Measurements from ENCODE around the gene CLINT1. TPM values are rescaled to one million over a fixed set of nuclear protein-coding genes. Genes with fewer than 3 reads are reported as not detected.

The CLINT1 gene
- total RNA-seq, 1 experiment from 2014 or later = 79.6 TPM

DNA sequence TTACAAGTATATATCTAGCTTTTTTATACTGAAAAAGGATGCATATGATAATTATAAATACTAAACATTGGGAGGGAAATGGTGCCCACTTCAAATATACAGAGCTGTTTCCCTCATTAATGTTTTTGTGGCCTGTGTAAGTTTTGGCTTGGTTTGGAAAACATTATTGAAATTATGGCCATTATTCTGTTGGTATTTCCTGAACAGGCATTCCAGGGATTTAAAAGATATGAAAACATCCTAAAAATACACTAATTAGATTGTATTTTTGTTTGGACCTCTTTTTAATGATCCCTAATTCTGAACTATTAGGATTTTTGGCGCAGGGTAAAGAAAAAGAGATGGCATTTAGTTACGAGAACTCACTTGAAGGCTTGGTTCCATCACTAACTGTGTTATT lies 50.9 kb downstream of the CLINT1 start:
- CTCF ChIA-PET = no interaction called here
- TF ChIP-seq TEAD4 (CRISPR knock-in tag; IDR thresholded peaks at IDR 0.05) (no peak), AFF4 (CRISPR knock-in tag; IDR thresholded peaks at IDR 0.05; ENCODE audit: borderline replicate concordance) (no peak), ARID4B (CRISPR knock-in tag; IDR thresholded peaks at IDR 0.05; ENCODE audit: borderline replicate concordance) (no peak), ZBTB21 (CRISPR knock-in tag; IDR thresholded peaks at IDR 0.05; ENCODE audit: borderline replicate concordance) (no peak), ZNF219 (CRISPR knock-in tag; IDR thresholded peaks at IDR 0.05; ENCODE audit: borderline replicate concordance) (no peak), PRRX2 (CRISPR knock-in tag; IDR thresholded peaks at IDR 0.05) (no peak), TCF7 (CRISPR knock-in tag; IDR thresholded peaks at IDR 0.05; ENCODE audit: low read depth) (no peak)
- TF ChIP-seq, protein P1, sequence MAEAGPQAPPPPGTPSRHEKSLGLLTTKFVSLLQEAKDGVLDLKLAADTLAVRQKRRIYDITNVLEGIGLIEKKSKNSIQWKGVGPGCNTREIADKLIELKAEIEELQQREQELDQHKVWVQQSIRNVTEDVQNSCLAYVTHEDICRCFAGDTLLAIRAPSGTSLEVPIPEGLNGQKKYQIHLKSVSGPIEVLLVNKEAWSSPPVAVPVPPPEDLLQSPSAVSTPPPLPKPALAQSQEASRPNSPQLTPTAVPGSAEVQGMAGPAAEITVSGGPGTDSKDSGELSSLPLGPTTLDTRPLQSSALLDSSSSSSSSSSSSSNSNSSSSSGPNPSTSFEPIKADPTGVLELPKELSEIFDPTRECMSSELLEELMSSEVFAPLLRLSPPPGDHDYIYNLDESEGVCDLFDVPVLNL (CRISPR knock-in tag; IDR thresholded peaks at IDR 0.05; ENCODE audit: borderline replicate concordance, low read depth) = no peak
- TF ChIP-seq, protein P2, sequence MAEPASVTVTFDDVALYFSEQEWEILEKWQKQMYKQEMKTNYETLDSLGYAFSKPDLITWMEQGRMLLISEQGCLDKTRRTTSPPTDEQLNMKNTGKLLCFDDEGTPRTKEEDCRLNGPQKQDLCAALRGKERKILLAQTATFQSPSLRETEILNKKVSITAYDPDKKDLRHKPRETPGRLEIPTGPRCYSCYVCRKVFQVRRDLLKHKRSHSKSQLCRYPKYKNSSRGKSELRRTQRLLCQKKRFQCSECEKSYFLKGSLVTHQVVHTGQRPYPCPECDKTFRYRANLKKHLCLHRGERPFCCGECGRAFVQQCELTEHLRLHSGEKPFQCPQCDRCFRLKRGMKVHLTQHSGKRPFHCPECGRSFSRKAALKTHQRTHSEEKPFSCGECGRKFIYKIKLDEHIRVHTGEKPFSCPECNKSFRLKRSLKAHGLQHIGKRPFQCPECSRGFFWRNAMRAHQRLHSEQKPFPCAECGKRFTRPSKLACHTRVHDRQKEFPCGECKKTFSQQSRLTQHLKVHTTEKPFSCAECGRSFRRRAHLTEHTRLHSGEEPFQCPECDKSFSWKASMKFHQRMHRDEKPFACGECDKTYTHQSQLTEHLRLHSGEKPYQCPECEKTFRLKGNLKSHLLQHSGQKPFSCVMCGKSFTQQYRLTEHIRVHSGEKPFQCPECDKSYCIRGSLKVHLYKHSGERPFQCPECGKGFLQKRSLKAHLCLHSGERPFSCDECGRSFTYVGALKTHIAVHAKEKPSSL (CRISPR knock-in tag; conservative IDR thresholded peaks at IDR 0.05) = no peak
- peaks cover 60% of the 10 kb centered on the region for H3K36me3 Mint-ChIP-seq
- POLR2A ChIA-PET = no interaction called here
- ATAC-seq (no peak), DNase-seq (ENCODE audit: low spot score) (no peak)
- H3K27me3 Mint-ChIP-seq (ENCODE audit: low read depth) = no peaks in the 10 kb centered on the region
- no peak overlapping the region for H3K4me3 Mint-ChIP-seq
- no peak overlapping the region for H3K27ac Mint-ChIP-seq
- H3K4me1 Mint-ChIP-seq = no peaks in the 10 kb centered on the region
- no peaks in the 10 kb centered on the region for H3K9me3 Mint-ChIP-seq

- Mint-ChIP-seq H3K27me3 (ENCODE audit: low read depth) (no peaks in the 10 kb centered on the region), H3K36me3 (peaks cover 40% of the 10 kb centered on the region), H3K9me3 (no peaks in the 10 kb centered on the region), H3K4me1 (no peaks in the 10 kb centered on the region), H3K27ac (no peak overlapping the region), H3K4me3 (no peak overlapping the region)
- CTCF ChIA-PET = no interaction called here
- no peak for ATAC-seq
- POLR2A ChIA-PET = interaction anchor here (0.5 kb wide), 1 partner anchor 51 kb away, joined by 4 read pairs; no protein-coding TSS in a partner anchor
- no peak for DNase-seq (ENCODE audit: low spot score)
- TF ChIP-seq ZNF671 (CRISPR knock-in tag; IDR thresholded peaks at IDR 0.05) = no peak
- no peak for TF ChIP-seq NFE2L1 (CRISPR knock-in tag; IDR thresholded peaks at IDR 0.05)
- TF ChIP-seq FOXP4 (CRISPR knock-in tag; IDR thresholded peaks at IDR 0.05) = no peak
- TF ChIP-seq CDX4 (CRISPR knock-in tag; IDR thresholded peaks at IDR 0.05; ENCODE audit: borderline replicate concordance) = no peak
- TF ChIP-seq, protein P3, sequence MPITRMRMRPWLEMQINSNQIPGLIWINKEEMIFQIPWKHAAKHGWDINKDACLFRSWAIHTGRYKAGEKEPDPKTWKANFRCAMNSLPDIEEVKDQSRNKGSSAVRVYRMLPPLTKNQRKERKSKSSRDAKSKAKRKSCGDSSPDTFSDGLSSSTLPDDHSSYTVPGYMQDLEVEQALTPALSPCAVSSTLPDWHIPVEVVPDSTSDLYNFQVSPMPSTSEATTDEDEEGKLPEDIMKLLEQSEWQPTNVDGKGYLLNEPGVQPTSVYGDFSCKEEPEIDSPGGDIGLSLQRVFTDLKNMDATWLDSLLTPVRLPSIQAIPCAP (CRISPR knock-in tag; IDR thresholded peaks at IDR 0.05) = no peak
- TF ChIP-seq OVOL2 (CRISPR knock-in tag; IDR thresholded peaks at IDR 0.05; ENCODE audit: borderline replicate concordance) = no peak
- TF ChIP-seq JAZF1 (CRISPR knock-in tag; IDR thresholded peaks at IDR 0.05) = no peak
- TF ChIP-seq ZNF219 (CRISPR knock-in tag; IDR thresholded peaks at IDR 0.05; ENCODE audit: borderline replicate concordance) = no peak
- no peak for TF ChIP-seq SOX15 (CRISPR knock-in tag; IDR thresholded peaks at IDR 0.05)
Observed at GRCh38 chr5:157802736-157803135, 56.2 kb downstream of the CLINT1 start.

Data from WTC11 (cell line).